ENCODE data around the gene HMG20B. TPM values are rescaled to one million over a fixed set of nuclear protein-coding genes. Genes with fewer than 3 reads are reported as not detected.

The HMG20B gene
- total and polyA plus RNA-seq, 2 of the 8 experiments (the other 6 are each of a cell fraction or from before 2014, with no cell fraction given): 42.9 to 74.2 TPM

DNA sequence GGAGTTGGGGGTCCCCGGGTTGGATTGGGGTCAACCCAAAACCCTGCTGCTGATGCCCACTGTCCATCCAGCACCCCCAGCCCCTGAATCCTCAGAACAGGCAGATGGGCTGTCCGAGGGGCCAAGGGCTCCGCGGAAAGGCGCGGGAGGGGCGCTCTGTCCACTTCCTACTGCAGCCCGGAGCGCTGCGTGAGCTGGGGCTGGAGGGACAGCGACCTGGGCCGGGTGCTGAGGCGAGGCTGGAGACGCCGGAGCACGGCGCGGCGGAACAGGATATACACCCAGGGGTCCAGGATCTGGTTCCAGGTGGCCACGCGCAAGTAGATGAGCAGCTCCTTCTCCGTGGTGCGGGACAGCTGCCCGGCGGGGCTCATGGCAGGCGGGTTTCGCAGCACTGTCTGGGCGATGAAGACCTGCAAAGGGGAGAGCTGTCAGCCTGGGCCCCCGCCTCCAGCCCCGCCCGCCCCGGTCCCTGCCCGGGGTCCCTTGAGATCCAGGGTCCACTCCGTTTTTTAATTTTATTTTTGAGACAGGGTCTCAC lies 22.8 kb downstream of the HMG20B start:
- no peaks in the 10 kb centered on the region for H3K79me2 ChIP-seq (ENCODE audit: control insufficient read depth in 1 of 2, insufficient read depth in 2 of 2, low read length in 2 of 2)
- no peak overlapping the region for H2BK15ac ChIP-seq (ENCODE audit: low read length)
- no peak overlapping the region for H2AK5ac ChIP-seq (ENCODE audit: low read depth, low read length)
- POLR2A ChIA-PET (ENCODE audit: partially characterized antibody): interaction anchor here (0.6 to 1.7 kb wide), 2 partner anchors 32 to 64 kb away, joined by 3 to 4 read pairs; no protein-coding TSS in a partner anchor
- H4K20me1 ChIP-seq (replicated peaks in 1 of 2; ENCODE audit: control insufficient read depth in 1 of 2, insufficient read depth in 2 of 2, low read length in 2 of 2): peaks cover 0 to 2% of the 10 kb centered on the region in 2 experiments
- no peak for FAIRE-seq
- no peak overlapping the region for H3K23ac ChIP-seq (ENCODE audit: insufficient read length)
- peaks cover 0 to 2% (median 0%) of the 10 kb centered on the region in 4 experiments; a peak in 2 of 7 replicates for H3K27me3 ChIP-seq (replicated peaks in 1 of 4; ENCODE audit: control insufficient read depth in 3 of 4, extremely low read depth in 1 of 4, insufficient read depth in 3 of 4, low read length in 3 of 4)
- no peak overlapping the region for H2AFZ ChIP-seq (ENCODE audit: low read length)
- no peak overlapping the region for H2BK5ac ChIP-seq (ENCODE audit: low read depth, low read length)
- no peak overlapping the region for H3K4me2 ChIP-seq (ENCODE audit: insufficient read depth in 1 of 2, low read depth in 2 of 2, low read length in 2 of 2)
- no peak overlapping the region for H4K5ac ChIP-seq (ENCODE audit: insufficient read length, low read depth, low read length)
- H3K4me3 ChIP-seq (ENCODE audit: extremely low read depth in 1 of 4, insufficient read depth in 2 of 4, low read depth in 3 of 4, low read length in 4 of 4): no peak overlapping the region
- H3K4me1 ChIP-seq (replicated peaks in 1 of 4; ENCODE audit: control insufficient read depth in 3 of 4, insufficient read depth in 4 of 4, low read length in 3 of 4): no peaks in the 10 kb centered on the region
- no peak for DNase-seq (ENCODE audit: low read depth in 1 of 2, low spot score in 2 of 2)
- no peaks in the 10 kb centered on the region for H3K36me3 ChIP-seq (ENCODE audit: control insufficient read depth in 2 of 4, insufficient read depth in 4 of 4, low read length in 3 of 4)
- no peak overlapping the region for H2BK120ac ChIP-seq (replicated peaks; ENCODE audit: low read depth, low read length)
- H2BK20ac ChIP-seq (ENCODE audit: low read length): no peak overlapping the region
- H3K14ac ChIP-seq (ENCODE audit: insufficient read length): no peak overlapping the region
- no peaks in the 10 kb centered on the region for H3K23me2 ChIP-seq (ENCODE audit: low read depth, low read length)
- H3K56ac ChIP-seq (replicated peaks; ENCODE audit: insufficient read length, low read depth, low read length): no peak overlapping the region
- H2BK12ac ChIP-seq (ENCODE audit: low read depth, low read length): no peak overlapping the region
- H3K27ac ChIP-seq (ENCODE audit: low read depth, low read length): no peak overlapping the region
- whole genome bisulfite sequencing, 2 experiments (ENCODE audit: extremely low coverage in 1 of 2, insufficient coverage in 1 of 2, insufficient read length in 1 of 2, insufficient replicate concordance in 2 of 2, low coverage in 1 of 2, low lambda C conversion rate in 2 of 2, missing lambda C conversion rate in 1 of 2): 92% methylated on average over 17 of the region's 34 CpGs; no CpG with 5 or more reads in 1 of the 2 experiments
- H4K8ac ChIP-seq (ENCODE audit: extremely low read depth, insufficient read depth, low read length): no peak overlapping the region
- no peak overlapping the region for H3K4ac ChIP-seq (replicated peaks; ENCODE audit: insufficient read length, low read depth, low read length)
- H3K9ac ChIP-seq (replicated peaks in 1 of 4; ENCODE audit: extremely low read depth in 1 of 4, low read depth in 3 of 4, low read length in 3 of 4): no peak overlapping the region
- no peaks in the 10 kb centered on the region; the same call in 1 of the 2 replicates for H3K79me1 ChIP-seq (ENCODE audit: low read depth, low read length)
- CTCF ChIA-PET (ENCODE audit: partially characterized antibody): interaction anchor here (0.7 to 3.3 kb wide), 6 partner anchors 10 to 1362 kb away, joined by 3 to 14 read pairs (median 4); partner anchors contain the start of gene GIPC3
- H3K9me3 ChIP-seq (ENCODE audit: insufficient read depth in 2 of 2, low read depth in 1 of 2, low read length in 1 of 2): peaks cover 3 to 4% of the 10 kb centered on the region in 2 experiments; a peak in 3 of 4 replicates
- H3K18ac ChIP-seq (ENCODE audit: extremely low read depth, low read length): no peak overlapping the region
- no peak overlapping the region for H4K91ac ChIP-seq (replicated peaks; ENCODE audit: insufficient read length, low read length)
- TF ChIP-seq MAFK (IDR thresholded peaks at IDR 0.05; ENCODE audit: low read depth, low read length) (no peak), CHD2 (IDR thresholded peaks at IDR 0.05; ENCODE audit: low read length) (no peak), ZNF274 (IDR thresholded peaks at IDR 0.05; ENCODE audit: borderline replicate concordance, extremely low read depth, low read length) (no peak), TAF7 (optimal IDR thresholded peaks at IDR 0.05; ENCODE audit: borderline replicate concordance, low read depth, low read length) (no peak), HDAC6 (IDR thresholded peaks at IDR 0.05; ENCODE audit: low read depth, low read length) (no peak), CBX8 (IDR thresholded peaks at IDR 0.05; ENCODE audit: borderline replicate concordance, low read depth, low read length) (no peak), EP300 (IDR thresholded peaks at IDR 0.05; ENCODE audit: borderline replicate concordance in 1 of 2, low read depth in 2 of 2, low read length in 2 of 2) (no peak), SP1 (IDR thresholded peaks at IDR 0.05; ENCODE audit: low read depth, low read length) (no peak), SP4 (IDR thresholded peaks at IDR 0.05; ENCODE audit: low read length) (no peak), SP2 (IDR thresholded peaks at IDR 0.05; ENCODE audit: low read length) (no peak), BRCA1 (IDR thresholded peaks at IDR 0.05; ENCODE audit: low read depth, low read length) (no peak), SIX5 (IDR thresholded peaks at IDR 0.05; ENCODE audit: low read depth, low read length) (no peak), POLR2A (IDR thresholded peaks at IDR 0.05; ENCODE audit: control extremely low read depth in 1 of 2, low read depth in 2 of 2, low read length in 2 of 2) (no peak), GABPA (IDR thresholded peaks at IDR 0.05; ENCODE audit: borderline replicate concordance, insufficient read depth, low read length) (no peak)
